ENCODE results near the gene MT1G. TPM values are rescaled to one million over a fixed set of nuclear protein-coding genes. Genes with fewer than 3 reads are reported as not detected.
"Not testable (repeated sequence)": the region's sequence is repeated elsewhere in the genome, so short reads cannot be mapped to it uniquely, and the experiment has no call there.

MT1G gene
- total and polyA plus RNA-seq, 2 experiments from 2014 or later: 184 to 1,014 TPM

GRCh38 chr16:56677474-56677873 lies 9.6 kb upstream of the MT1G start:
- Mint-ChIP-seq H3K4me1 (peaks cover 42% of the 10 kb centered on the region), H3K9me3 (no peaks in the 10 kb centered on the region), H3K27me3 (ENCODE audit: insufficient read depth, low read depth, poor library complexity) (peaks cover 44% of the 10 kb centered on the region), H3K4me3 (no peak overlapping the region), H3K36me3 (ENCODE audit: low read depth) (no peaks in the 10 kb centered on the region; the same call in 1 of the 3 replicates), H3K27ac (no peak overlapping the region)
- Histone ChIP-seq H3K27me3 (ENCODE audit: insufficient read depth) (peaks cover 32% of the 10 kb centered on the region), H2AFZ (no peak overlapping the region), H3K9me2 (ENCODE audit: insufficient read depth) (no peaks in the 10 kb centered on the region), H4K20me1 (replicated peaks; ENCODE audit: insufficient read depth) (no peaks in the 10 kb centered on the region), H3K79me2 (replicated peaks; ENCODE audit: insufficient read depth) (peaks cover 3% of the 10 kb centered on the region), H3K4me1 (ENCODE audit: insufficient read depth) (peaks cover 41% of the 10 kb centered on the region), H3K4me3 (no peak overlapping the region), H3K4me2 (0 out of 2 replicates have a peak overlapping the region, but pooled peaks have one; percentile 93), H3F3A (replicated peaks; ENCODE audit: low read depth) (peaks cover 7% of the 10 kb centered on the region), H3K36me3 (ENCODE audit: insufficient read depth) (no peaks in the 10 kb centered on the region), H3K27ac (ENCODE audit: low read depth) (no peak overlapping the region)
- ATAC-seq (no peak), DNase-seq (ENCODE audit: low spot score) (no peak)
- TF ChIP-seq CTCF (conservative IDR thresholded peaks at IDR 0.05; ENCODE audit: low read depth in 2 of 2): no peak

- Histone ChIP-seq H3K4me1 (ENCODE audit: insufficient read depth) (peaks cover 36% of the 10 kb centered on the region), H3F3A (replicated peaks; ENCODE audit: low read depth) (peaks cover 7% of the 10 kb centered on the region), H3K4me2 (peak overlapping the region; percentile 93), H3K36me3 (ENCODE audit: insufficient read depth) (no peaks in the 10 kb centered on the region), H2AFZ (peak overlapping the region; percentile 73), H3K27ac (ENCODE audit: low read depth) (peak overlapping the region; percentile 100), H3K27me3 (ENCODE audit: insufficient read depth) (peaks cover 37% of the 10 kb centered on the region), H4K20me1 (replicated peaks; ENCODE audit: insufficient read depth) (no peaks in the 10 kb centered on the region), H3K4me3 (peak overlapping the region; percentile 73), H3K79me2 (replicated peaks; ENCODE audit: insufficient read depth) (no peaks in the 10 kb centered on the region), H3K9me2 (ENCODE audit: insufficient read depth) (no peaks in the 10 kb centered on the region)
- TF ChIP-seq POLR2AphosphoS5 (IDR thresholded peaks at IDR 0.05; ENCODE audit: low read depth) (peak; percentile 61), NANOG (IDR thresholded peaks at IDR 0.05; ENCODE audit: borderline replicate concordance) (no peak)
- H3K9me3 Mint-ChIP-seq: no peaks in the 10 kb centered on the region
- ATAC-seq (peak; percentile 82), DNase-seq (ENCODE audit: low spot score) (peak; percentile 78)
- peaks cover 6% of the 10 kb centered on the region for H3K36me3 Mint-ChIP-seq (ENCODE audit: low read depth)
- peak overlapping the region; percentile 85 for H3K27ac Mint-ChIP-seq
- H3K4me3 Mint-ChIP-seq: peak overlapping the region; percentile 73
- peaks cover 38% of the 10 kb centered on the region for H3K4me1 Mint-ChIP-seq
- H3K27me3 Mint-ChIP-seq (ENCODE audit: insufficient read depth, low read depth, poor library complexity): peaks cover 50% of the 10 kb centered on the region
Observed at GRCh38 chr16:56675685-56676210, 7.9 kb upstream of the MT1G start.

GRCh38 chr16:56674570-56674969 lies 6.7 kb upstream of the MT1G start:
- H4K20me1 ChIP-seq (replicated peaks; ENCODE audit: insufficient read depth); H3K79me2 ChIP-seq (replicated peaks; ENCODE audit: insufficient read depth); H2AFZ ChIP-seq; H3K9me3 Mint-ChIP-seq; H3K9me2 ChIP-seq (ENCODE audit: insufficient read depth); H3K36me3 ChIP-seq (ENCODE audit: insufficient read depth); ATAC-seq: not testable (repeated sequence)
- peaks cover 43% of the 10 kb centered on the region for H3K27me3 ChIP-seq (ENCODE audit: insufficient read depth)
- H3K4me2 ChIP-seq: peak overlapping the region; percentile 93
- Mint-ChIP-seq H3K4me1 (peaks cover 42% of the 10 kb centered on the region), H3K36me3 (ENCODE audit: low read depth) (peaks cover 16% of the 10 kb centered on the region), H3K27me3 (ENCODE audit: insufficient read depth, low read depth, poor library complexity) (peaks cover 61% of the 10 kb centered on the region), H3K4me3 (peak overlapping the region; percentile 73), H3K27ac (peak overlapping the region; percentile 85)
- peak overlapping the region; percentile 73; the same call in 1 of the 2 replicates for H3K4me3 ChIP-seq
- H3F3A ChIP-seq (replicated peaks; ENCODE audit: low read depth): peaks cover 12% of the 10 kb centered on the region
- peak; percentile 54; the same call in 1 of the 2 replicates for TF ChIP-seq NANOG (IDR thresholded peaks at IDR 0.05; ENCODE audit: borderline replicate concordance)
- peak overlapping the region; percentile 100 for H3K27ac ChIP-seq (ENCODE audit: low read depth)
- DNase-seq (ENCODE audit: low spot score): peak; percentile 21
- peaks cover 45% of the 10 kb centered on the region for H3K4me1 ChIP-seq (ENCODE audit: insufficient read depth)

All from GM23338 (cell line).